ENCODE data around the gene KLHDC8B.
A peak's percentile ranks its signal among the peaks of the same experiment; 100 is the strongest.
"Not testable (repeated sequence)": the region's sequence is repeated elsewhere in the genome, so short reads cannot be mapped to it uniquely, and the experiment has no call there.

The KLHDC8B gene

GRCh38 chr3:49218471-49218989, 47.1 kb downstream of the KLHDC8B start:
- H3K36me3 ChIP-seq (ENCODE audit: control insufficient read depth in 4 of 4, insufficient read depth in 4 of 4, low read length in 3 of 4); POLR2A ChIA-PET; H3K4me3 ChIP-seq (ENCODE audit: control insufficient read depth in 1 of 7, extremely low read depth in 1 of 7, insufficient read depth in 4 of 7, low read depth in 2 of 7, low read length in 6 of 7); H3K4me1 ChIP-seq (ENCODE audit: control extremely low read depth in 1 of 4, control insufficient read depth in 4 of 4, insufficient read depth in 4 of 4, low read length in 3 of 4); CTCF ChIA-PET; H3K27ac ChIP-seq (ENCODE audit: insufficient read depth in 1 of 2, low read depth in 1 of 2, low read length in 2 of 2, poor library complexity in 1 of 2, severe bottlenecking in 2 of 2); H3K27me3 ChIP-seq (replicated peaks in 2 of 5; ENCODE audit: control insufficient read depth in 4 of 5, insufficient read depth in 5 of 5, low read length in 4 of 5): not testable (repeated sequence)
- 33% methylated on average over 4 of the region's 6 CpGs for WGBS (ENCODE audit: insufficient coverage)
- DNase-seq, result peak; percentile 63 to 92 (median 85)
- H3K9me3 ChIP-seq (ENCODE audit: control extremely low read depth in 1 of 5, control insufficient read depth in 4 of 5, insufficient read depth in 2 of 5, low read depth in 1 of 5, low read length in 4 of 5), result peaks cover 0 to 29% (median 3%) of the 10 kb centered on the region in 5 experiments

- 100% methylated on average over 3 of the region's 6 CpGs for WGBS (ENCODE audit: insufficient coverage)
- ChIA-PET CTCF (no interaction called here), POLR2A (no interaction called here)
- Histone ChIP-seq H3K9me3 (ENCODE audit: control extremely low read depth in 1 of 5, control insufficient read depth in 4 of 5, insufficient read depth in 2 of 5, low read depth in 1 of 5, low read length in 4 of 5) (peaks cover 0 to 23% (median 3%) of the 10 kb centered on the region in 5 experiments), H3K4me1 (ENCODE audit: control extremely low read depth in 1 of 4, control insufficient read depth in 4 of 4, insufficient read depth in 4 of 4, low read length in 3 of 4) (peaks cover 0 to 9% (median 5%) of the 10 kb centered on the region in 4 experiments), H3K27me3 (replicated peaks in 2 of 5; ENCODE audit: control insufficient read depth in 4 of 5, insufficient read depth in 5 of 5, low read length in 4 of 5) (no peaks in the 10 kb centered on the region), H3K36me3 (ENCODE audit: control insufficient read depth in 4 of 4, insufficient read depth in 4 of 4, low read length in 3 of 4) (no peaks in the 10 kb centered on the region), H3K27ac (ENCODE audit: insufficient read depth in 1 of 2, low read depth in 1 of 2, low read length in 2 of 2, poor library complexity in 1 of 2, severe bottlenecking in 2 of 2) (no peak overlapping the region), H3K4me3 (ENCODE audit: control insufficient read depth in 1 of 7, extremely low read depth in 1 of 7, insufficient read depth in 4 of 7, low read depth in 2 of 7, low read length in 6 of 7) (no peak overlapping the region)
- DNase-seq, result no peak
Measured at GRCh38 chr3:49219132-49219531, 47.7 kb downstream of the KLHDC8B start.

GRCh38 chr3:49220985-49221563, 49.7 kb downstream of the KLHDC8B start:
- not testable (repeated sequence) for H3K4me1 ChIP-seq (ENCODE audit: control extremely low read depth in 1 of 4, control insufficient read depth in 4 of 4, insufficient read depth in 4 of 4, low read length in 3 of 4); H3K27me3 ChIP-seq (replicated peaks in 2 of 5; ENCODE audit: control insufficient read depth in 4 of 5, insufficient read depth in 5 of 5, low read length in 4 of 5); H3K4me3 ChIP-seq (ENCODE audit: control insufficient read depth in 1 of 7, extremely low read depth in 1 of 7, insufficient read depth in 4 of 7, low read depth in 2 of 7, low read length in 6 of 7); DNase-seq; H3K27ac ChIP-seq (ENCODE audit: insufficient read depth in 1 of 2, low read depth in 1 of 2, low read length in 2 of 2, poor library complexity in 1 of 2, severe bottlenecking in 2 of 2); H3K36me3 ChIP-seq (ENCODE audit: control insufficient read depth in 4 of 4, insufficient read depth in 4 of 4, low read length in 3 of 4)
- ChIA-PET CTCF (interaction anchor here (0.5 to 1.6 kb wide), 2 partner anchors 15 to 276 kb away, joined by 3 read pairs; no protein-coding TSS in a partner anchor), POLR2A (interaction anchor here (0.6 kb wide), 1 partner anchor 109 kb away, joined by 5 read pairs; no protein-coding TSS in a partner anchor)
- H3K9me3 ChIP-seq (ENCODE audit: control extremely low read depth in 1 of 5, control insufficient read depth in 4 of 5, insufficient read depth in 2 of 5, low read depth in 1 of 5, low read length in 4 of 5), result peaks cover 0 to 16% (median 4%) of the 10 kb centered on the region in 5 experiments
- 100% methylated on average over 4 of the region's 6 CpGs for WGBS (ENCODE audit: insufficient coverage)

- peaks cover 0 to 18% (median 9%) of the 10 kb centered on the region in 5 experiments for H3K9me3 ChIP-seq (ENCODE audit: control extremely low read depth in 1 of 5, control insufficient read depth in 4 of 5, insufficient read depth in 2 of 5, low read depth in 1 of 5, low read length in 4 of 5)
- ChIA-PET POLR2A (no interaction called here), CTCF (interaction anchor here (0.9 to 1.6 kb wide), 2 partner anchors 16 to 35 kb away, joined by 3 read pairs; no protein-coding TSS in a partner anchor)
- H3K36me3 ChIP-seq (ENCODE audit: control insufficient read depth in 4 of 4, insufficient read depth in 4 of 4, low read length in 3 of 4), result no peaks in the 10 kb centered on the region
- H3K4me3 ChIP-seq (ENCODE audit: control insufficient read depth in 1 of 7, extremely low read depth in 1 of 7, insufficient read depth in 4 of 7, low read depth in 2 of 7, low read length in 6 of 7), result no peak overlapping the region
- no peak for DNase-seq
- WGBS (ENCODE audit: insufficient coverage), result 100% methylated on average over 3 of the region's 3 CpGs
- peaks cover 0 to 9% (median 5%) of the 10 kb centered on the region in 4 experiments for H3K4me1 ChIP-seq (ENCODE audit: control extremely low read depth in 1 of 4, control insufficient read depth in 4 of 4, insufficient read depth in 4 of 4, low read length in 3 of 4)
- no peak overlapping the region for H3K27ac ChIP-seq (ENCODE audit: insufficient read depth in 1 of 2, low read depth in 1 of 2, low read length in 2 of 2, poor library complexity in 1 of 2, severe bottlenecking in 2 of 2)
- no peaks in the 10 kb centered on the region for H3K27me3 ChIP-seq (replicated peaks in 2 of 5; ENCODE audit: control insufficient read depth in 4 of 5, insufficient read depth in 5 of 5, low read length in 4 of 5)
Measured at GRCh38 chr3:49222002-49222401, 50.6 kb downstream of the KLHDC8B start.
